Thyroid gland (tissue), 4 donors: ENCODE data around the gene ARMC9.

Experiments
- POLR2A ChIP-seq, 2 donors: fragments of 450-650 bp; IDR thresholded peaks; one replicate each; pipeline ENCODE4 v1.6.1; 2017; ENCODE audit warnings: antibody characterized with exemption in 2 of 2, mild to moderate bottlenecking in 2 of 2, moderate library complexity in 1 of 2
- TF ChIP-seq, protein P1 (sequence below), 6 experiments: fragments of 200-600 bp in 3 of 6; fragments of 450-650 bp in 3 of 6; sonication (generic) in 3 of 6; IDR thresholded peaks; one replicate each; pipeline ENCODE4 v1.5.1; 2016 to 2019; ENCODE audit warnings: antibody characterized with exemption in 6 of 6, mild to moderate bottlenecking in 2 of 6, inconsistent platforms in 1 of 6, moderate library complexity in 1 of 6

DNA sequence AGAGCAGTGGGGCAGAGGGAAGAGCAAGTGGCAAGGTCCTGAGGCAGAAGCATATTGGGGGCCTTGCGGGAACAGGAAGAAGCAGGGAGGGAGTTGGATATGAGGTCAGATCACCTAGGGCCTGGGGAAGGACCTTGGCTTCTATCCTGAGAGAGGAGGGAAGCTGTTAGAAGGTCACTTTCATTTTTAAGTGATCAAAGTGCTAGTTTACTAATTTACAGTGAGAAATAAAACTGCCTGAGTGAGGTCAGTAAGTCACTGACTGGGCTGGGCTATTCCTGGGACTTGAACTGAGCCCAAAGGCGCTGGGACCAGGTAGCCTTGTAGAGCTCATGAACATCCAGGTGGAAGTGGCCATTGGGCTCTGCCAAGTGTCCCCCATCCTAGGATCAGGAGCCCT, 120.5 kb downstream of the ARMC9 start:
- TF ChIP-seq, protein P1, sequence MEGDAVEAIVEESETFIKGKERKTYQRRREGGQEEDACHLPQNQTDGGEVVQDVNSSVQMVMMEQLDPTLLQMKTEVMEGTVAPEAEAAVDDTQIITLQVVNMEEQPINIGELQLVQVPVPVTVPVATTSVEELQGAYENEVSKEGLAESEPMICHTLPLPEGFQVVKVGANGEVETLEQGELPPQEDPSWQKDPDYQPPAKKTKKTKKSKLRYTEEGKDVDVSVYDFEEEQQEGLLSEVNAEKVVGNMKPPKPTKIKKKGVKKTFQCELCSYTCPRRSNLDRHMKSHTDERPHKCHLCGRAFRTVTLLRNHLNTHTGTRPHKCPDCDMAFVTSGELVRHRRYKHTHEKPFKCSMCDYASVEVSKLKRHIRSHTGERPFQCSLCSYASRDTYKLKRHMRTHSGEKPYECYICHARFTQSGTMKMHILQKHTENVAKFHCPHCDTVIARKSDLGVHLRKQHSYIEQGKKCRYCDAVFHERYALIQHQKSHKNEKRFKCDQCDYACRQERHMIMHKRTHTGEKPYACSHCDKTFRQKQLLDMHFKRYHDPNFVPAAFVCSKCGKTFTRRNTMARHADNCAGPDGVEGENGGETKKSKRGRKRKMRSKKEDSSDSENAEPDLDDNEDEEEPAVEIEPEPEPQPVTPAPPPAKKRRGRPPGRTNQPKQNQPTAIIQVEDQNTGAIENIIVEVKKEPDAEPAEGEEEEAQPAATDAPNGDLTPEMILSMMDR (IDR thresholded peaks at IDR 0.05): no peak
- TF ChIP-seq POLR2A (IDR thresholded peaks at IDR 0.05): no peak
